GM18909 (cell line): ENCODE measurements around the gene BACH2.
A peak's percentile ranks its signal among the peaks of the same experiment; 100 is the strongest.
"Not testable (repeated sequence)": the region's sequence is repeated elsewhere in the genome, so short reads cannot be mapped to it uniquely, and the experiment has no call there.

Experiments used
- ATAC-seq: cut with Tn5 transposase; IDR thresholded peaks from one replicate; pipeline ENCODE4 v1.9.1; 2021; ENCODE audit warnings: mild to moderate bottlenecking; ENCODE audit not compliant: unreplicated experiment, poor library complexity

BACH2 gene

GRCh38 chr6:90136176-90136575, 160.5 kb downstream of the BACH2 start:
- ATAC-seq: no peak

GRCh38 chr6:90135667-90136066, 161.0 kb downstream of the BACH2 start:
- no peak for ATAC-seq

GRCh38 chr6:90133664-90134063, 163.0 kb downstream of the BACH2 start:
- not testable (repeated sequence) for ATAC-seq

GRCh38 chr6:90131614-90132423, 164.8 kb downstream of the BACH2 start:
- no peak for ATAC-seq

- ATAC-seq: no peak
Measured at GRCh38 chr6:90131125-90131524, 165.5 kb downstream of the BACH2 start.

- not testable (repeated sequence) for ATAC-seq
Measured at GRCh38 chr6:90128687-90129086, 168.0 kb downstream of the BACH2 start.

- ATAC-seq: no peak
Measured at GRCh38 chr6:90127595-90127994, 169.0 kb downstream of the BACH2 start.

- ATAC-seq: no peak
Measured at GRCh38 chr6:90126839-90127238, 169.8 kb downstream of the BACH2 start.

- no peak for ATAC-seq
Measured at GRCh38 chr6:90126181-90126580, 170.5 kb downstream of the BACH2 start.

- ATAC-seq: no peak
Measured at GRCh38 chr6:90124874-90125510, 171.7 kb downstream of the BACH2 start.

- ATAC-seq: no peak
Measured at GRCh38 chr6:90123831-90124230, 172.8 kb downstream of the BACH2 start.

GRCh38 chr6:90121982-90122381, 174.7 kb downstream of the BACH2 start:
- no peak for ATAC-seq

- no peak for ATAC-seq
Measured at GRCh38 chr6:90120327-90120726, 176.3 kb downstream of the BACH2 start.

GRCh38 chr6:90119618-90120017, 177.0 kb downstream of the BACH2 start:
- no peak for ATAC-seq

GRCh38 chr6:90118581-90118980, 178.1 kb downstream of the BACH2 start:
- ATAC-seq: no peak

- ATAC-seq: no peak
Measured at GRCh38 chr6:90118069-90118468, 178.6 kb downstream of the BACH2 start.

GRCh38 chr6:90116126-90116525, 180.5 kb downstream of the BACH2 start:
- ATAC-seq: not testable (repeated sequence)

GRCh38 chr6:90113389-90113788, 183.3 kb downstream of the BACH2 start:
- no peak for ATAC-seq

- no peak for ATAC-seq
Measured at GRCh38 chr6:90111387-90111786, 185.3 kb downstream of the BACH2 start.

GRCh38 chr6:90110971-90111370, 185.7 kb downstream of the BACH2 start:
- no peak for ATAC-seq

- no peak for ATAC-seq
Measured at GRCh38 chr6:90109141-90109540, 187.5 kb downstream of the BACH2 start.

- peak; percentile 92 for ATAC-seq
Measured at GRCh38 chr6:90107771-90108282, 188.8 kb downstream of the BACH2 start.
